ENCODE data around the gene CHMP4B. TPM values are rescaled to one million over a fixed set of nuclear protein-coding genes. Genes with fewer than 3 reads are reported as not detected.

CHMP4B gene
- total RNA-seq, 1 experiment from 2014 or later, result 72.5 TPM

DNA sequence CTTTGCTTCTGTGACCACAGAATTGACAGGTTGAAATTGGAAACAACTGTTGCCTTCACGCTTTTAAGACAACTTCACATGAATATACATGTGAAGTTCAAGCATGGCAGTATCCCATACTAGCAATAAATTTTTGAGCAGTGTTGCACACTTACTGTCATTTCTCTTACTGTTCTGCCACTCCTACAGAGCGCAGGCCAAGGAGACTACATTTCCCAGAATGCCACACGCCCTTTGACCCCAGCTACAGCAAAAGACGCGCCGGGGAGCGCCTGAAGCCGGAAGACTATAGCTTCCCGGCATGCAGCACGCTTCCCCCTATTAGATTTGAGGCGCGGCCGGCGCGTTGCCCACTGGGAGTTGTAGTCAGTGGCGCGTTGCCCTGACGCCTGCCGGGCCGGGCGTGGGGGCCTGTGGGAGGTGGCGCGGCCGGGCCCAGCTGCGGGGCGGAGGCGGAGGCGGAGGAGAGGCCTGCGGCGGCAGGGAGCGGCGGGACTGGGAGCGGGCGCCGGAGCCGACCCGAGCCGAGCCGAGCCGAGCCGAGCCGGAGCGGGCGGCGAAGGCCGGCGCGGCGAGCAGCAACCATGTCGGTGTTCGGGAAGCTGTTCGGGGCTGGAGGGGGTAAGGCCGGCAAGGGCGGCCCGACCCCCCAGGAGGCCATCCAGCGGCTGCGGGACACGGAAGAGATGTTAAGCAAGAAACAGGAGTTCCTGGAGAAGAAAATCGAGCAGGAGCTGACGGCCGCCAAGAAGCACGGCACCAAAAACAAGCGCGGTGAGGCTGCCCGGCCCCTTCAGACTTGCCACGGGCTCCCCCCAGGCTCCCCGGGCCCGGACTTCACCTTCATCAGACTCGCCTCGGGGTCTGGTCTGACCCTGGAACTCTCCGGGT lies at the start of gene CHMP4B (continued):
- TF ChIP-seq MXD4 (CRISPR knock-in tag; IDR thresholded peaks at IDR 0.05; ENCODE audit: borderline replicate concordance) (no peak), GABPB1 (CRISPR knock-in tag; IDR thresholded peaks at IDR 0.05) (peak; percentile 87)
- TF ChIP-seq, protein P1, sequence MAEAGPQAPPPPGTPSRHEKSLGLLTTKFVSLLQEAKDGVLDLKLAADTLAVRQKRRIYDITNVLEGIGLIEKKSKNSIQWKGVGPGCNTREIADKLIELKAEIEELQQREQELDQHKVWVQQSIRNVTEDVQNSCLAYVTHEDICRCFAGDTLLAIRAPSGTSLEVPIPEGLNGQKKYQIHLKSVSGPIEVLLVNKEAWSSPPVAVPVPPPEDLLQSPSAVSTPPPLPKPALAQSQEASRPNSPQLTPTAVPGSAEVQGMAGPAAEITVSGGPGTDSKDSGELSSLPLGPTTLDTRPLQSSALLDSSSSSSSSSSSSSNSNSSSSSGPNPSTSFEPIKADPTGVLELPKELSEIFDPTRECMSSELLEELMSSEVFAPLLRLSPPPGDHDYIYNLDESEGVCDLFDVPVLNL (CRISPR knock-in tag; IDR thresholded peaks at IDR 0.05; ENCODE audit: borderline replicate concordance, low read depth), result no peak; the same call in 1 of the 2 replicates

DNA sequence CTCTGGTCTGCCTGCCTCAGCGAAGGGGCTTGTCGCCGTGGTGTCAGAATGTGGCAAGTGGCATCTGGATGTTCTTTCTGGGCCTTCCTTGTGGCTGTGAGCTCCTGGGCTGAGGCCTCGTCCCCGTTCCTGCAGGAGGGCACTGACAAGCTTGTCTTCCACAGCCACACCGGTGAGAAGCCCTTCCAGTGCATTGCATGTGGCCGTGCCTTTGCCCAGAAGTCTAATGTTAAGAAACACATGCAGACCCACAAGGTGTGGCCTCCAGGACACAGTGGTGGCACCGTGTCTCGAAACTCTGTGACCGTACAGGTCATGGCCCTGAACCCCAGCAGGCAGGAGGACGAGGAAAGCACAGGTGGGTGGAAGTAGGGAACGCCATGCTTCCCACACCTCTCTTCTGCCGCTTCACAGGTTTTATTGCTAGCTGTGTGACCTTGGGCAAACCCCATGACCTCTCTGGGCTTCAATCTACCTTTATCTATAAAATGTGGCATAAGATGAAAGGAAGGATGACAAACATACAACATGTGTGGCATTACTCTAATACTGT lies 49.4 kb upstream of the CHMP4B start:
- no peak for TF ChIP-seq ETV6 (CRISPR knock-in tag; IDR thresholded peaks at IDR 0.05)
- Mint-ChIP-seq H3K4me3 (no peak overlapping the region), H3K9me3 (peaks cover 6% of the 10 kb centered on the region), H3K4me1 (no peaks in the 10 kb centered on the region), H3K27ac (no peak overlapping the region), H3K36me3 (peaks cover 17% of the 10 kb centered on the region), H3K27me3 (ENCODE audit: low read depth) (no peaks in the 10 kb centered on the region)
- no peak for DNase-seq (ENCODE audit: low spot score)
- CTCF ChIA-PET, result interaction anchor here (1.0 kb wide), 1 partner anchor 30 kb away, joined by 3 read pairs; no protein-coding TSS in a partner anchor
- POLR2A ChIA-PET, result no interaction called here
- no peak for ATAC-seq

DNA sequence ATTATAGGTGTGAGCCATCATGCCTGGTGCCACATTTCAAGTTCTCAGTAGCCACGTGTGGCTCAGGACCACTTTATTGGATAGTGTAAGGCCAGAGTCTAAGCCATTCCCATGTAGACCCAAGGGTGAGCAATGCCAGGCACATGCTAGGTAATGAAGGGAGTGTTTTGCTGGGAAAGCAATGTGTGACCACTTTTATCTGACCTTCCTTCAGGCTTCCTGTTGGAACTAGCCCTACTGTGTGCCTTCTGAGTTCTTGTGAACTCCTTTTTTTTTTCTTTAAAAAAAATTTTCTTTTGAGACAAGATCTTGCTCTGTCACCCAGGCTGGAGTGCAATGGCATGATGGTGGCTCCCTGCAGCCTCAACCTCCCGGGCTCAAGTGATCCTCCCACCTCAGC lies 46.0 kb upstream of the CHMP4B start:
- ChIA-PET CTCF (no interaction called here), POLR2A (no interaction called here)
- Mint-ChIP-seq H3K4me3 (no peak overlapping the region), H3K36me3 (peaks cover 14% of the 10 kb centered on the region), H3K27me3 (ENCODE audit: low read depth) (no peaks in the 10 kb centered on the region), H3K9me3 (no peaks in the 10 kb centered on the region), H3K4me1 (peaks cover 7% of the 10 kb centered on the region), H3K27ac (no peak overlapping the region)
- ATAC-seq (no peak), DNase-seq (ENCODE audit: low spot score) (no peak)
- TF ChIP-seq ZNF219 (CRISPR knock-in tag; IDR thresholded peaks at IDR 0.05; ENCODE audit: borderline replicate concordance) (no peak), NFYB (CRISPR knock-in tag; conservative IDR thresholded peaks at IDR 0.05; ENCODE audit: low read depth) (no peak)
- TF ChIP-seq, protein P2, sequence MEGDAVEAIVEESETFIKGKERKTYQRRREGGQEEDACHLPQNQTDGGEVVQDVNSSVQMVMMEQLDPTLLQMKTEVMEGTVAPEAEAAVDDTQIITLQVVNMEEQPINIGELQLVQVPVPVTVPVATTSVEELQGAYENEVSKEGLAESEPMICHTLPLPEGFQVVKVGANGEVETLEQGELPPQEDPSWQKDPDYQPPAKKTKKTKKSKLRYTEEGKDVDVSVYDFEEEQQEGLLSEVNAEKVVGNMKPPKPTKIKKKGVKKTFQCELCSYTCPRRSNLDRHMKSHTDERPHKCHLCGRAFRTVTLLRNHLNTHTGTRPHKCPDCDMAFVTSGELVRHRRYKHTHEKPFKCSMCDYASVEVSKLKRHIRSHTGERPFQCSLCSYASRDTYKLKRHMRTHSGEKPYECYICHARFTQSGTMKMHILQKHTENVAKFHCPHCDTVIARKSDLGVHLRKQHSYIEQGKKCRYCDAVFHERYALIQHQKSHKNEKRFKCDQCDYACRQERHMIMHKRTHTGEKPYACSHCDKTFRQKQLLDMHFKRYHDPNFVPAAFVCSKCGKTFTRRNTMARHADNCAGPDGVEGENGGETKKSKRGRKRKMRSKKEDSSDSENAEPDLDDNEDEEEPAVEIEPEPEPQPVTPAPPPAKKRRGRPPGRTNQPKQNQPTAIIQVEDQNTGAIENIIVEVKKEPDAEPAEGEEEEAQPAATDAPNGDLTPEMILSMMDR (IDR thresholded peaks at IDR 0.05), result no peak
- TF ChIP-seq, protein P3, sequence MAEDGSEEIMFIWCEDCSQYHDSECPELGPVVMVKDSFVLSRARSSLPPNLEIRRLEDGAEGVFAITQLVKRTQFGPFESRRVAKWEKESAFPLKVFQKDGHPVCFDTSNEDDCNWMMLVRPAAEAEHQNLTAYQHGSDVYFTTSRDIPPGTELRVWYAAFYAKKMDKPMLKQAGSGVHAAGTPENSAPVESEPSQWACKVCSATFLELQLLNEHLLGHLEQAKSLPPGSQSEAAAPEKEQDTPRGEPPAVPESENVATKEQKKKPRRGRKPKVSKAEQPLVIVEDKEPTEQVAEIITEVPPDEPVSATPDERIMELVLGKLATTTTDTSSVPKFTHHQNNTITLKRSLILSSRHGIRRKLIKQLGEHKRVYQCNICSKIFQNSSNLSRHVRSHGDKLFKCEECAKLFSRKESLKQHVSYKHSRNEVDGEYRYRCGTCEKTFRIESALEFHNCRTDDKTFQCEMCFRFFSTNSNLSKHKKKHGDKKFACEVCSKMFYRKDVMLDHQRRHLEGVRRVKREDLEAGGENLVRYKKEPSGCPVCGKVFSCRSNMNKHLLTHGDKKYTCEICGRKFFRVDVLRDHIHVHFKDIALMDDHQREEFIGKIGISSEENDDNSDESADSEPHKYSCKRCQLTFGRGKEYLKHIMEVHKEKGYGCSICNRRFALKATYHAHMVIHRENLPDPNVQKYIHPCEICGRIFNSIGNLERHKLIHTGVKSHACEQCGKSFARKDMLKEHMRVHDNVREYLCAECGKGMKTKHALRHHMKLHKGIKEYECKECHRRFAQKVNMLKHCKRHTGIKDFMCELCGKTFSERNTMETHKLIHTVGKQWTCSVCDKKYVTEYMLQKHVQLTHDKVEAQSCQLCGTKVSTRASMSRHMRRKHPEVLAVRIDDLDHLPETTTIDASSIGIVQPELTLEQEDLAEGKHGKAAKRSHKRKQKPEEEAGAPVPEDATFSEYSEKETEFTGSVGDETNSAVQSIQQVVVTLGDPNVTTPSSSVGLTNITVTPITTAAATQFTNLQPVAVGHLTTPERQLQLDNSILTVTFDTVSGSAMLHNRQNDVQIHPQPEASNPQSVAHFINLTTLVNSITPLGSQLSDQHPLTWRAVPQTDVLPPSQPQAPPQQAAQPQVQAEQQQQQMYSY (CRISPR knock-in tag; IDR thresholded peaks at IDR 0.05), result no peak

DNA sequence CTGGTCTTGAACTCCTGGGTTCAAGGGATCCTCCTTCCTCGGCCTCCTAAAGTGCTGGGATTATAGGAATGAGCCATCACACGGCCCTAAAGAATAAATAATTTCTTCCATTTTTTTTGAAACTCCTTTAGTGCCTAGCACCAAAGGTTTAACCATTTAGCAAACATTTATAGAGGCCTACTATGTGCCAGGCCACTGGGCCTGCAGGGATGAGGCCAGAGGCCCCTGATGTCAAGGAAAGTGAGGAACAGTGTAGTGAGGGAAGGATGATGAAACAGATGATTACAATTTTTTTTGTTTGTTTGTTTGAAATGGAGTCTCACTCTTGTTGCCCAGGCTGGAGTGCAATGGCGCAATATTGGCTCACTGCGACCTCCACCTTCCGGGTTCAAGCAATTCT lies 45.6 kb upstream of the CHMP4B start:
- CTCF ChIA-PET, result no interaction called here
- no peak overlapping the region for H3K4me3 Mint-ChIP-seq
- ATAC-seq (no peak), DNase-seq (ENCODE audit: low spot score) (no peak)
- H3K27me3 Mint-ChIP-seq (ENCODE audit: low read depth), result no peaks in the 10 kb centered on the region
- peaks cover 7% of the 10 kb centered on the region for H3K4me1 Mint-ChIP-seq
- H3K27ac Mint-ChIP-seq, result no peak overlapping the region
- H3K36me3 Mint-ChIP-seq, result peaks cover 14% of the 10 kb centered on the region
- H3K9me3 Mint-ChIP-seq, result no peaks in the 10 kb centered on the region
- POLR2A ChIA-PET, result no interaction called here
- no peak for TF ChIP-seq ZNF416 (CRISPR knock-in tag; IDR thresholded peaks at IDR 0.05)
- no peak for TF ChIP-seq NR1H2 (CRISPR knock-in tag; IDR thresholded peaks at IDR 0.05)
- TF ChIP-seq, protein P4, sequence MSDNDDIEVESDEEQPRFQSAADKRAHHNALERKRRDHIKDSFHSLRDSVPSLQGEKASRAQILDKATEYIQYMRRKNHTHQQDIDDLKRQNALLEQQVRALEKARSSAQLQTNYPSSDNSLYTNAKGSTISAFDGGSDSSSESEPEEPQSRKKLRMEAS (CRISPR knock-in tag; IDR thresholded peaks at IDR 0.05), result no peak
- no peak for TF ChIP-seq CREM (CRISPR knock-in tag; IDR thresholded peaks at IDR 0.05)
- TF ChIP-seq, protein P2 (IDR thresholded peaks at IDR 0.05), result no peak
- TF ChIP-seq, protein P5, sequence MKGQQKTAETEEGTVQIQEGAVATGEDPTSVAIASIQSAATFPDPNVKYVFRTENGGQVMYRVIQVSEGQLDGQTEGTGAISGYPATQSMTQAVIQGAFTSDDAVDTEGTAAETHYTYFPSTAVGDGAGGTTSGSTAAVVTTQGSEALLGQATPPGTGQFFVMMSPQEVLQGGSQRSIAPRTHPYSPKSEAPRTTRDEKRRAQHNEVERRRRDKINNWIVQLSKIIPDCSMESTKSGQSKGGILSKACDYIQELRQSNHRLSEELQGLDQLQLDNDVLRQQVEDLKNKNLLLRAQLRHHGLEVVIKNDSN (CRISPR knock-in tag; IDR thresholded peaks at IDR 0.05), result no peak
- no peak for TF ChIP-seq GABPB1 (CRISPR knock-in tag; IDR thresholded peaks at IDR 0.05)
- no peak for TF ChIP-seq KAT7 (CRISPR knock-in tag; IDR thresholded peaks at IDR 0.05; ENCODE audit: borderline replicate concordance)
- TF ChIP-seq ATF1 (CRISPR knock-in tag; IDR thresholded peaks at IDR 0.05), result no peak
- TF ChIP-seq, protein P6, sequence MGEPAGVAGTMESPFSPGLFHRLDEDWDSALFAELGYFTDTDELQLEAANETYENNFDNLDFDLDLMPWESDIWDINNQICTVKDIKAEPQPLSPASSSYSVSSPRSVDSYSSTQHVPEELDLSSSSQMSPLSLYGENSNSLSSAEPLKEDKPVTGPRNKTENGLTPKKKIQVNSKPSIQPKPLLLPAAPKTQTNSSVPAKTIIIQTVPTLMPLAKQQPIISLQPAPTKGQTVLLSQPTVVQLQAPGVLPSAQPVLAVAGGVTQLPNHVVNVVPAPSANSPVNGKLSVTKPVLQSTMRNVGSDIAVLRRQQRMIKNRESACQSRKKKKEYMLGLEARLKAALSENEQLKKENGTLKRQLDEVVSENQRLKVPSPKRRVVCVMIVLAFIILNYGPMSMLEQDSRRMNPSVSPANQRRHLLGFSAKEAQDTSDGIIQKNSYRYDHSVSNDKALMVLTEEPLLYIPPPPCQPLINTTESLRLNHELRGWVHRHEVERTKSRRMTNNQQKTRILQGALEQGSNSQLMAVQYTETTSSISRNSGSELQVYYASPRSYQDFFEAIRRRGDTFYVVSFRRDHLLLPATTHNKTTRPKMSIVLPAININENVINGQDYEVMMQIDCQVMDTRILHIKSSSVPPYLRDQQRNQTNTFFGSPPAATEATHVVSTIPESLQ (CRISPR knock-in tag; IDR thresholded peaks at IDR 0.05), result no peak
